Naive thymus-derived CD4-positive, alpha-beta T cell (primary cell): Measurements from ENCODE around the gene MLF2. TPM values are rescaled to one million over a fixed set of nuclear protein-coding genes. Genes with fewer than 3 reads are reported as not detected.

Experiments
- ATAC-seq: fragments of 150-1000 bp; cut with Tn5 transposase; 2 replicates; pipeline ENCODE4 v1.10.0; 2021; ENCODE audit warnings: mild to moderate bottlenecking, moderate library complexity
- CTCF ChIA-PET: fragments of 350-600 bp; sonication (Branson Sonifier 250); formaldehyde crosslinking; loops from one replicate; lab custom pipeline; 2021; ENCODE audit warnings: antibody characterized with exemption; lab: Charles Lee
- POLR2A ChIA-PET: fragments of 350-600 bp; sonication (Branson Sonifier 250); formaldehyde crosslinking; loops from one replicate; lab custom pipeline; 2021; ENCODE audit warnings: antibody characterized with exemption, inconsistent platforms; lab: Charles Lee
- DNase-seq, 9 donors: peaks; one replicate each; pipeline versions ENCODE4 v3.0.0 to v3.0.0-alpha.2; 2020 to 2022; ENCODE audit warnings: mixed read lengths in 1 of 9
- H3K27ac ChIP-seq: one replicate; pipeline ENCODE4 v1.7.0; 2013; ENCODE audit warnings: mild to moderate bottlenecking, low read depth, low read length, moderate library complexity
- H3K27me3 ChIP-seq, 2 donors: one replicate each; pipeline ENCODE4 v1.7.0; 2013; ENCODE audit warnings: low read length in 2 of 2, mild to moderate bottlenecking in 2 of 2, moderate library complexity in 2 of 2; ENCODE audit not compliant: control insufficient read depth in 2 of 2, insufficient read depth in 2 of 2
- H3K36me3 ChIP-seq, 3 experiments: 1 replicate in 2 of 3; 2 replicates in 1 of 3; pipeline ENCODE4 v1.7.0; 2013; ENCODE audit warnings: low read length in 3 of 3, mild to moderate bottlenecking in 3 of 3, moderate library complexity in 1 of 3; ENCODE audit not compliant: insufficient read depth in 3 of 3, control insufficient read depth in 2 of 3
- H3K4me1 ChIP-seq, 2 donors: one replicate each; pipeline ENCODE4 v1.7.0; 2013; ENCODE audit warnings: low read length in 2 of 2, mild to moderate bottlenecking in 2 of 2, moderate library complexity in 1 of 2; ENCODE audit not compliant: control insufficient read depth in 2 of 2, insufficient read depth in 2 of 2
- H3K4me3 ChIP-seq: 2 replicates; pipeline ENCODE4 v1.7.0; 2013; ENCODE audit warnings: mild to moderate bottlenecking, low read length
- H3K9me3 ChIP-seq, 3 experiments: 1 replicate in 2 of 3; 2 replicates in 1 of 3; pipeline ENCODE4 v1.7.0; 2013; ENCODE audit warnings: low read length in 3 of 3; ENCODE audit not compliant: control insufficient read depth in 2 of 3
- H3K27ac Mint-ChIP-seq, 9 donors: one replicate each; pipeline ENCODE4 v1.8.0; 2020 to 2022; ENCODE audit warnings: mixed read lengths in 9 of 9, mild to moderate bottlenecking in 8 of 9, moderate library complexity in 5 of 9, inconsistent platforms in 2 of 9
- H3K27me3 Mint-ChIP-seq, 5 donors: one replicate each; pipeline ENCODE4 v1.8.0; 2021 to 2022; ENCODE audit warnings: mixed read lengths in 5 of 5, mild to moderate bottlenecking in 1 of 5
- H3K36me3 Mint-ChIP-seq, 5 donors: one replicate each; pipeline ENCODE4 v1.8.0; 2020 to 2022; ENCODE audit warnings: mixed read lengths in 5 of 5, mild to moderate bottlenecking in 3 of 5, inconsistent platforms in 1 of 5
- H3K4me1 Mint-ChIP-seq, 7 donors: one replicate each; pipeline ENCODE4 v1.8.0; 2020 to 2022; ENCODE audit warnings: mixed read lengths in 7 of 7, mild to moderate bottlenecking in 3 of 7, inconsistent platforms in 1 of 7
- H3K4me3 Mint-ChIP-seq, 10 donors: one replicate each; pipeline ENCODE4 v1.8.0; 2020 to 2022; ENCODE audit warnings: mild to moderate bottlenecking in 10 of 10, mixed read lengths in 10 of 10, moderate library complexity in 6 of 10, inconsistent platforms in 2 of 10
- H3K9me3 Mint-ChIP-seq, 11 donors: one replicate each; pipeline ENCODE4 v1.8.0; 2020 to 2022; ENCODE audit warnings: mixed read lengths in 11 of 11, mild to moderate bottlenecking in 4 of 11, inconsistent platforms in 1 of 11, moderate library complexity in 1 of 11
- intact Hi-C, 2 donors: fragments of 100-400 bp; cut with micrococcal nuclease; formaldehyde crosslinking; loops; one replicate each; pipeline ENCODE4 v1.15.1; 2023
- polyA plus RNA-seq, 2 donors: library from polyadenylated mRNA; unstranded; fragments of 300-500 nt; fragmentation: Illumina TruSeq; gene quantifications; one replicate each; pipeline ENCODE4 v1.2.3, GENCODE V29; 2021
- total RNA-seq, 6 experiments: library from RNA in 5 of 6; stranded (reverse) in 5 of 6; gene quantifications; 1 replicate in 5 of 6; 2 replicates in 1 of 6; pipeline ENCODE4 v1.2.3 and lab custom pipeline; 2021 to 2026

The MLF2 gene
- total and polyA plus RNA-seq, 7 experiments from 2014 or later, result 84.6 to 141 (median 119) TPM

DNA sequence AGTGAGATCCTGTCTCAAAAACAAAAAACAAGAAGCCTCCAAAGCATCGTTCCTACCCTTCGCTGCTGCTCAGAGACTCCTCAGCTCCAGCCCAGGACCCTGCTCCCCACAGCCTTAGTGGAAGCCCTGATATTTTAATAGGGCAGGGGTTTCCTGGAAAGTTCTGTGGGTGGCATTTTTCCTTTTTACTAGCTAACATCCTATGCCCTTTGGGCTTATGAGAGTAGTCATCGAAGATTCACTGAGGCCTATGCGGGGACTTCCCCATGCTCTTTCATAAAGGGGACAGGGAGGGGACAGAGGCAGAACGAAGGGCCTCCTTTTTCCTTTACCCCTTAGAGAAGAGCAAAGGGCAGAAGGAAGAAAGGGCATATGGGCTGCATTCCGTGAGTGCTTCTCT, 27.6 kb upstream of the MLF2 start:
- CTCF ChIA-PET, result interaction anchor here (0.6 to 5.1 kb wide), 10 partner anchors 9 to 470 kb away, joined by 3 to 48 read pairs (median 4); partner anchors contain the start of genes CD4, MLF2, PLEKHG6 and PTMS
- H3K9me3 Mint-ChIP-seq, result no peaks in the 10 kb centered on the region

DNA sequence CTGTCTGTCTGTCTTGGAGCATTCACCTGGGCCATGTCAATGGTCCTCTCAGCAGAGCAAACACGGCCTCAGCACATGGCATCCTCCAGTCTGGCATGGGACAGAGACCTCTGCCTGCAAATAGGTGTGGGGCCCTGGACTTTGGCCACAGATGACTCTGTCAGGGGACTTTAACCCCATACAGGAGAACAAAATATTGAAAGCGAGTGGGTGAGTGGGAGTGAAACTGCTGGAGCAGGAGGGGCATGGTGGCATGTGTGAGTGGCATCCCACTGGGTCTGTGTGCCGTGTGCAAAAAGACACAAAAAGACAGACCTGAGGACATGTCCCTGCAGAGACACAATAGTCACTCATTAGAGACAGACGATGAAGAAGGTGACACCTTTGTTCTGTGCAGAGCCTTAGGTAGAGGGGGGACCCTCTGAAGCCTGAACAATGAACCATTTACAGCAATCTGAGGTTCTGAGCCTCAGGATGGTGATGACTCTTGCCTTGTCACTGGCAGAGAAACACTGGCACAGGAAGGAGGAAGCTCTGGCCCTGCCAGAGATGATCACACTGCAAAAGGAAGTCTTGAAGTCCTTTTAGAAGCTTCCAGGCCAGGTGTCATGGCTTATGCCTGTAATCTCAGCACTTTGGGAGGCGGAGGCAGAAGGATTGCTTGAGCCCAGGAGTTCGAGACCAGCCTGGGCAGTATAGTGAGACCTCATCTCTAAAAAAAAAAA, 26.9 kb upstream of the MLF2 start:
- peaks cover 0 to 11% (median 1%) of the 10 kb centered on the region in 5 donors for H3K27me3 Mint-ChIP-seq
- ChIA-PET POLR2A (interaction anchor here (0.6 to 5.1 kb wide), 12 partner anchors 8 to 1262 kb away, joined by 3 to 40 read pairs (median 4); partner anchors contain the start of genes CD4, CDCA3, GPR162 and LAG3), CTCF (interaction anchor here (0.6 to 5.1 kb wide), 11 partner anchors 9 to 319 kb away, joined by 3 to 48 read pairs (median 3); partner anchors contain the start of genes CD4, MLF2 and PTMS)
- H3K9me3 Mint-ChIP-seq, result no peaks in the 10 kb centered on the region
- DNase-seq (no peak), ATAC-seq (no peak)
- no peak overlapping the region for H3K4me3 ChIP-seq
- H3K4me3 Mint-ChIP-seq, result peak overlapping the region in 9 of 10 donors; percentile 13 to 90 (median 59)
- no peaks in the 10 kb centered on the region for H3K9me3 ChIP-seq
- H3K36me3 Mint-ChIP-seq, result peaks cover 0 to 16% (median 0%) of the 10 kb centered on the region in 5 donors
- intact Hi-C loops, result loop anchor here (1.0 to 5.0 kb wide), 10 partner anchors 9 to 217 kb away; partner anchors contain the start of genes CD4 (in 2 of the 2), MLF2 (in 2 of the 2), ZNF384 (in 2 of the 2) and NOP2 (in 1 of the 2)
- H3K36me3 ChIP-seq, result no peaks in the 10 kb centered on the region
- H3K27me3 ChIP-seq, result no peaks in the 10 kb centered on the region
- peaks cover 16 to 59% of the 10 kb centered on the region in 2 donors for H3K4me1 ChIP-seq
- no peak overlapping the region for H3K27ac ChIP-seq
- peaks cover 28 to 78% (median 64%) of the 10 kb centered on the region in 7 donors for H3K4me1 Mint-ChIP-seq
- H3K27ac Mint-ChIP-seq, result peak overlapping the region; percentile 65 to 96 (median 84)

More for the DNA sequence above, 27.6 kb upstream of the MLF2 start:
- Mint-ChIP-seq H3K4me3 (peak overlapping the region in 4 of 10 donors; percentile 6 to 53 (median 34)), H3K36me3 (peaks cover 0 to 11% (median 0%) of the 10 kb centered on the region in 5 donors), H3K27me3 (peaks cover 0 to 7% (median 0%) of the 10 kb centered on the region in 5 donors), H3K4me1 (peaks cover 30 to 78% (median 67%) of the 10 kb centered on the region in 7 donors), H3K27ac (peak overlapping the region in 7 of 9 donors; percentile 62 to 96 (median 84))
- Histone ChIP-seq H3K27ac (no peak overlapping the region), H3K27me3 (no peaks in the 10 kb centered on the region), H3K4me3 (no peak overlapping the region), H3K4me1 (peaks cover 9 to 66% of the 10 kb centered on the region in 2 donors), H3K36me3 (no peaks in the 10 kb centered on the region), H3K9me3 (no peaks in the 10 kb centered on the region)
- DNase-seq (peak in 1 of 9 donors; percentile 47), ATAC-seq (no peak)
- POLR2A ChIA-PET, result interaction anchor here (0.6 to 5.1 kb wide), 14 partner anchors 9 to 188 kb away, joined by 3 to 40 read pairs (median 4); partner anchors contain the start of genes CD4, CDCA3, GPR162 and LAG3
- intact Hi-C loops, result loop anchor here in 1 of 2 donors (1.0 kb wide), 1 partner anchor 13 kb away; no protein-coding TSS in a partner anchor

GRCh38 chr12:6778574-6779550, 25.9 kb upstream of the MLF2 start:
- H3K27ac Mint-ChIP-seq, result peak overlapping the region; percentile 75 to 96 (median 86)
- ATAC-seq, result peak; percentile 95
- peaks cover 0 to 1% (median 0%) of the 10 kb centered on the region in 11 donors for H3K9me3 Mint-ChIP-seq
- peaks cover 36 to 77% (median 60%) of the 10 kb centered on the region in 7 donors for H3K4me1 Mint-ChIP-seq
- Histone ChIP-seq H3K27ac (peak overlapping the region; percentile 27), H3K36me3 (no peaks in the 10 kb centered on the region), H3K9me3 (no peaks in the 10 kb centered on the region), H3K4me3 (peak overlapping the region; percentile 69), H3K27me3 (no peaks in the 10 kb centered on the region), H3K4me1 (peaks cover 18 to 56% of the 10 kb centered on the region in 2 donors)
- intact Hi-C loops, result loop anchor here (1.0 to 5.0 kb wide), 9 partner anchors 10 to 216 kb away; partner anchors contain the start of genes CD4 (in 2 of the 2), MLF2 (in 2 of the 2), ZNF384 (in 2 of the 2) and NOP2 (in 1 of the 2)
- POLR2A ChIA-PET, result interaction anchor here (0.6 to 3.6 kb wide), 8 partner anchors 9 to 72 kb away, joined by 4 to 29 read pairs (median 8); partner anchors contain the start of genes CD4, CDCA3 and MLF2
- CTCF ChIA-PET, result interaction anchor here (0.6 to 4.8 kb wide), 22 partner anchors 7 to 221 kb away, joined by 3 to 48 read pairs (median 3); partner anchors contain the start of genes CD4, MLF2 and PTMS
- H3K36me3 Mint-ChIP-seq, result peaks cover 0 to 21% (median 0%) of the 10 kb centered on the region in 5 donors
- peak; percentile 73 to 88 (median 84) for DNase-seq
- peak overlapping the region; percentile 85 to 94 (median 87) for H3K4me3 Mint-ChIP-seq
- H3K27me3 Mint-ChIP-seq, result peaks cover 0 to 15% (median 5%) of the 10 kb centered on the region in 5 donors

- H3K9me3 Mint-ChIP-seq, result peaks cover 0 to 1% (median 0%) of the 10 kb centered on the region in 11 donors
- DNase-seq, result no peak
- peaks cover 31 to 73% (median 55%) of the 10 kb centered on the region in 7 donors for H3K4me1 Mint-ChIP-seq
- H3K36me3 Mint-ChIP-seq, result peaks cover 0 to 21% (median 0%) of the 10 kb centered on the region in 5 donors
- peak overlapping the region; percentile 85 to 94 (median 87) for H3K4me3 Mint-ChIP-seq
- H3K27ac Mint-ChIP-seq, result peak overlapping the region; percentile 75 to 96 (median 86)
- POLR2A ChIA-PET, result interaction anchor here (0.8 to 3.6 kb wide), 7 partner anchors 9 to 73 kb away, joined by 4 to 29 read pairs (median 5); partner anchors contain the start of genes CD4, CDCA3 and MLF2
- peak overlapping the region; percentile 27 for H3K27ac ChIP-seq
- no peak for ATAC-seq
- CTCF ChIA-PET, result interaction anchor here (0.6 to 4.8 kb wide), 20 partner anchors 8 to 221 kb away, joined by 3 to 48 read pairs (median 4); partner anchors contain the start of genes CD4, MLF2 and PTMS
- intact Hi-C loops, result loop anchor here (2.0 to 5.0 kb wide), 2 partner anchors 89 to 211 kb away; partner anchors contain the start of genes ZNF384 (in 2 of the 2) and NOP2 (in 1 of the 2)
- H3K9me3 ChIP-seq, result no peaks in the 10 kb centered on the region
- no peaks in the 10 kb centered on the region for H3K36me3 ChIP-seq
- peak overlapping the region; percentile 69 for H3K4me3 ChIP-seq
- peaks cover 18 to 54% of the 10 kb centered on the region in 2 donors for H3K4me1 ChIP-seq
- no peaks in the 10 kb centered on the region for H3K27me3 ChIP-seq
- peaks cover 0 to 17% (median 5%) of the 10 kb centered on the region in 5 donors for H3K27me3 Mint-ChIP-seq
Measured at GRCh38 chr12:6778217-6778573, 25.3 kb upstream of the MLF2 start.

DNA sequence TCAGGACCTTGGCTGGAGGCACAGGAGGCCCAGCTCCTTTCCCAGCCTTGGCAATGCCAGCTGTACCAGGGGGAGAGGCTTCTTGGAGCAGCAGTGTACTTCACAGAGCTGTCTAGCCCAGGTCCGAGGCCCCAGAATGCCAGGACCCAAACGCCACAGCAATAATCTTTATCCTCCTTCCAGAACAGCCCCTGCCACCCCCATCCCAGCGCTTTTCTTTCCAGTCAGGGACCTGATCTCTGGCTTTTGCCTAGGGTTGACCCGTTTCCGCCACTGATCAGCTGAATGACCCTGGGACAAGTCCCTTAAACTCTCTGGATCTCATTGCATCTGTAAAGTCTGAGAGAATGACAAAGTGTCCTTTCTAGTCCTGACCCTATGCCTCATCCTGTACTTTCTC, 24.4 kb upstream of the MLF2 start:
- peaks cover 0 to 22% (median 5%) of the 10 kb centered on the region in 5 donors for H3K27me3 Mint-ChIP-seq
- no peaks in the 10 kb centered on the region for H3K27me3 ChIP-seq
- H3K4me3 Mint-ChIP-seq, result peak overlapping the region in 2 of 10 donors; percentile 11 to 16

More for the DNA sequence above, 24.4 kb upstream of the MLF2 start:
- Mint-ChIP-seq H3K9me3 (peaks cover 0 to 1% (median 0%) of the 10 kb centered on the region in 11 donors), H3K27ac (peak overlapping the region in 3 of 9 donors; percentile 14 to 33 (median 27)), H3K4me1 (peaks cover 29 to 75% (median 50%) of the 10 kb centered on the region in 7 donors), H3K36me3 (peaks cover 0 to 21% (median 0%) of the 10 kb centered on the region in 5 donors)
- intact Hi-C loops, result loop anchor here in 1 of 2 donors (5.0 kb wide), 1 partner anchor 210 kb away; the partner anchor contains the start of gene NOP2
- Histone ChIP-seq H3K4me3 (no peak overlapping the region), H3K36me3 (no peaks in the 10 kb centered on the region), H3K9me3 (no peaks in the 10 kb centered on the region), H3K27ac (no peak overlapping the region), H3K4me1 (peaks cover 21 to 54% of the 10 kb centered on the region in 2 donors)
- no peak for DNase-seq
- ATAC-seq, result no peak
- POLR2A ChIA-PET, result interaction anchor here (0.6 to 2.1 kb wide), 6 partner anchors 8 to 24 kb away, joined by 4 to 20 read pairs (median 5); partner anchors contain the start of genes CD4, MLF2 and PTMS
- CTCF ChIA-PET, result interaction anchor here (0.7 to 4.8 kb wide), 5 partner anchors 9 to 98 kb away, joined by 3 to 48 read pairs (median 3); partner anchors contain the start of gene MLF2
